Activated T-helper 9 cell treated with anti-CD3 and anti-CD28 coated beads, Interleukin-2, amount 50 U/mL, for 16 hours (primary cell): ENCODE data around the gene SYT4.
"Not testable (repeated sequence)": the region's sequence is repeated elsewhere in the genome, so short reads cannot be mapped to it uniquely, and the experiment has no call there.

Experiments used
- DNase-seq: peaks from one replicate; pipeline ENCODE4 v3.0.0-alpha.2; 2020; ENCODE audit warnings: low read depth

Gene SYT4

GRCh38 chr18:43277164-43277600 lies at the start of gene SYT4:
Gene SYT4 (minus strand): TSS chr18:43277490. CDS start chr18:43277281, 209 bp downstream.
- no peak for DNase-seq

- no peak for DNase-seq
Observed at GRCh38 chr18:43322132-43322531, 44.8 kb upstream of the SYT4 start.

- DNase-seq: no peak
Observed at GRCh38 chr18:43314941-43315340, 37.7 kb upstream of the SYT4 start.

- no peak for DNase-seq
Observed at GRCh38 chr18:43312891-43313290, 35.6 kb upstream of the SYT4 start.

GRCh38 chr18:43310239-43310638 lies 32.9 kb upstream of the SYT4 start:
- DNase-seq: no peak

- DNase-seq: no peak
Observed at GRCh38 chr18:43303376-43303775, 26.1 kb upstream of the SYT4 start.

- not testable (repeated sequence) for DNase-seq
Observed at GRCh38 chr18:43286187-43286586, 8.9 kb upstream of the SYT4 start.

GRCh38 chr18:43283299-43283698 lies 6.0 kb upstream of the SYT4 start:
- DNase-seq: no peak

GRCh38 chr18:43279015-43279744 lies 1.9 kb upstream of the SYT4 start:
- no peak for DNase-seq

- DNase-seq: no peak
Observed at GRCh38 chr18:43278355-43278754, 1.1 kb upstream of the SYT4 start.

- no peak for DNase-seq
Observed at GRCh38 chr18:43276491-43276890, 799 bp downstream of the SYT4 start.

- DNase-seq: no peak
Observed at GRCh38 chr18:43275546-43275945, 1.7 kb downstream of the SYT4 start.

GRCh38 chr18:43274526-43274925 lies 2.8 kb downstream of the SYT4 start:
- DNase-seq: no peak

- DNase-seq: no peak
Observed at GRCh38 chr18:43271593-43272432, 5.5 kb downstream of the SYT4 start.

- no peak for DNase-seq
Observed at GRCh38 chr18:43267818-43268217, 9.5 kb downstream of the SYT4 start.

GRCh38 chr18:43265465-43265864 lies 11.8 kb downstream of the SYT4 start:
- DNase-seq: no peak

GRCh38 chr18:43248610-43249249 lies 28.6 kb downstream of the SYT4 start:
- no peak for DNase-seq

- no peak for DNase-seq
Observed at GRCh38 chr18:43247944-43248343, 29.3 kb downstream of the SYT4 start.

- DNase-seq: no peak
Observed at GRCh38 chr18:43238429-43238828, 38.9 kb downstream of the SYT4 start.

GRCh38 chr18:43236921-43237320 lies 40.4 kb downstream of the SYT4 start:
- DNase-seq: no peak

- DNase-seq: no peak
Observed at GRCh38 chr18:43234889-43235288, 42.4 kb downstream of the SYT4 start.

- DNase-seq: no peak
Observed at GRCh38 chr18:43222501-43222900, 54.8 kb downstream of the SYT4 start.

- DNase-seq: no peak
Observed at GRCh38 chr18:43220691-43221090, 56.6 kb downstream of the SYT4 start.
